GM12878 (cell line): ENCODE results near the gene AMBRA1.

Experiments
- EZH2 ChIP-seq: IDR thresholded peaks from 2 replicates; pipeline ENCODE4 v1.6.1; 2012; ENCODE audit warnings: low read depth, mild to moderate bottlenecking, control low read depth, inconsistent platforms, low read length, borderline replicate concordance; ENCODE audit not compliant: control insufficient read depth
- MAX ChIP-seq: IDR thresholded peaks from 2 replicates; pipeline ENCODE4 v1.6.1; 2012; ENCODE audit warnings: low read depth, low read length, improper control_type of control experiment
- NFYA ChIP-seq: IDR thresholded peaks from 2 replicates; pipeline ENCODE4 v1.6.1; 2011; ENCODE audit warnings: low read depth, mild to moderate bottlenecking, low read length, improper control_type of control experiment, borderline replicate concordance
- POLR2AphosphoS5 ChIP-seq: IDR thresholded peaks from 2 replicates; pipeline ENCODE4 v1.6.1; 2011; ENCODE audit warnings: mild to moderate bottlenecking, low read length, inconsistent platforms
- RAD51 ChIP-seq: fragments of 450-650 bp; IDR thresholded peaks from 2 replicates; pipeline ENCODE4 v1.6.1; 2016; ENCODE audit warnings: moderate library complexity, mild to moderate bottlenecking, inconsistent platforms
- TF ChIP-seq, protein P1 (sequence below), 3 experiments: IDR thresholded peaks in 2 of 3; conservative IDR thresholded peaks in 1 of 3; 2 replicates each; pipeline ENCODE4 v1.5.1; 2011; ENCODE audit warnings: low read depth in 3 of 3, low read length in 3 of 3, mild to moderate bottlenecking in 3 of 3, control low read depth in 2 of 3, moderate library complexity in 2 of 3, inconsistent platforms in 1 of 3, mixed read lengths in 1 of 3; ENCODE audit not compliant: control insufficient read depth in 2 of 3, insufficient read depth in 1 of 3; ENCODE audit errors: extremely low read depth in 1 of 3
- TF ChIP-seq, protein P2 (sequence below): fragments of 450-650 bp; IDR thresholded peaks from 2 replicates; pipeline ENCODE4 v1.6.1; 2017; ENCODE audit warnings: antibody characterized with exemption, mild to moderate bottlenecking, moderate library complexity

DNA sequence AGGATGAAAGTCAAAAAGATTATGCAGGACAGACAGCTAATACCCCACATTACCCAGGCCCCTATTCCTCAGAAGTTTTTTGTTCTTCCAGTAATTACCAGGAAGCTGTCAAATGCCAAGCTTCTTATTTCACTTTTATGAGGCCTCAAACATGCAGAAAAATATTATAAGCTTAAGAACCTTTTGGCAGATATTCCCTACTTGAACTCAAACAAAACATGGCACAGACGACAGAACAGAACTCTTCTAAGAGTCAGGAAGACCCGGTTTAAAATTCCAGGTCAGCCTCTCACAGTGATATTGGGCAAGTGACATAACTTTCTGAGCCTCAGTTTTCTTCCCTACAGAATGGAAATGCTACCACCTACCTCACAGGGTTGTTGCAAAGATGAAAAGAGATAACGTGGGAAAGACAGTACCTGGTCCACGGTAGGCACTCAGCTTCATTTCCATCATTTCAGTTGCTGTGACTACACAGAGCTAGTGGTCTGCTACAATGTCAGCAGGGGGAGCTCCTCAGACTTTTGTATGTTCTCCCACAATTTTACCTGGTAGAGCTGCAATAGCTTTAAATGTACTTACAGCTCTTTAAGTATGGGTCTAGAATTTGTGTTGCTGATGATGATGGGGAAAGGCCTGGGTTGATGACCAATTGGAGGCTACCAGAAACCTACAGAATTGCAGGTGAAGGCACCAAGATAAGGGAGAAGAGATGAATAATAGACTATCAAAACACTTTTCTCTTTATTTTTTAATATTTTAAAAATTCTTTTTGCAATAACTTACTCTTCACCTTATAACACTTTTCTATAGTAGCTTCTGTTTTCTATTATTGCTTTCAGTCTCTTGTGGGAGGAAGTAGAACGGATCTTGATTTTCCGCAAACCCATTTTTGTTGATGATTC, 103.9 kb downstream of the AMBRA1 start:
- TF ChIP-seq, protein P1, sequence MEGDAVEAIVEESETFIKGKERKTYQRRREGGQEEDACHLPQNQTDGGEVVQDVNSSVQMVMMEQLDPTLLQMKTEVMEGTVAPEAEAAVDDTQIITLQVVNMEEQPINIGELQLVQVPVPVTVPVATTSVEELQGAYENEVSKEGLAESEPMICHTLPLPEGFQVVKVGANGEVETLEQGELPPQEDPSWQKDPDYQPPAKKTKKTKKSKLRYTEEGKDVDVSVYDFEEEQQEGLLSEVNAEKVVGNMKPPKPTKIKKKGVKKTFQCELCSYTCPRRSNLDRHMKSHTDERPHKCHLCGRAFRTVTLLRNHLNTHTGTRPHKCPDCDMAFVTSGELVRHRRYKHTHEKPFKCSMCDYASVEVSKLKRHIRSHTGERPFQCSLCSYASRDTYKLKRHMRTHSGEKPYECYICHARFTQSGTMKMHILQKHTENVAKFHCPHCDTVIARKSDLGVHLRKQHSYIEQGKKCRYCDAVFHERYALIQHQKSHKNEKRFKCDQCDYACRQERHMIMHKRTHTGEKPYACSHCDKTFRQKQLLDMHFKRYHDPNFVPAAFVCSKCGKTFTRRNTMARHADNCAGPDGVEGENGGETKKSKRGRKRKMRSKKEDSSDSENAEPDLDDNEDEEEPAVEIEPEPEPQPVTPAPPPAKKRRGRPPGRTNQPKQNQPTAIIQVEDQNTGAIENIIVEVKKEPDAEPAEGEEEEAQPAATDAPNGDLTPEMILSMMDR (IDR thresholded peaks at IDR 0.05 in 2 of 3, conservative IDR thresholded peaks at IDR 0.05 in 1 of 3; ENCODE audit: control insufficient read depth in 2 of 3, extremely low read depth in 1 of 3, insufficient read depth in 1 of 3, low read depth in 3 of 3, low read length in 3 of 3) = peak; percentile 68 to 80 (median 68)
- TF ChIP-seq MAX (no peak), NFYA (no peak), EZH2 (no peak), POLR2AphosphoS5 (no peak), RAD51 (no peak)
- TF ChIP-seq, protein P2, sequence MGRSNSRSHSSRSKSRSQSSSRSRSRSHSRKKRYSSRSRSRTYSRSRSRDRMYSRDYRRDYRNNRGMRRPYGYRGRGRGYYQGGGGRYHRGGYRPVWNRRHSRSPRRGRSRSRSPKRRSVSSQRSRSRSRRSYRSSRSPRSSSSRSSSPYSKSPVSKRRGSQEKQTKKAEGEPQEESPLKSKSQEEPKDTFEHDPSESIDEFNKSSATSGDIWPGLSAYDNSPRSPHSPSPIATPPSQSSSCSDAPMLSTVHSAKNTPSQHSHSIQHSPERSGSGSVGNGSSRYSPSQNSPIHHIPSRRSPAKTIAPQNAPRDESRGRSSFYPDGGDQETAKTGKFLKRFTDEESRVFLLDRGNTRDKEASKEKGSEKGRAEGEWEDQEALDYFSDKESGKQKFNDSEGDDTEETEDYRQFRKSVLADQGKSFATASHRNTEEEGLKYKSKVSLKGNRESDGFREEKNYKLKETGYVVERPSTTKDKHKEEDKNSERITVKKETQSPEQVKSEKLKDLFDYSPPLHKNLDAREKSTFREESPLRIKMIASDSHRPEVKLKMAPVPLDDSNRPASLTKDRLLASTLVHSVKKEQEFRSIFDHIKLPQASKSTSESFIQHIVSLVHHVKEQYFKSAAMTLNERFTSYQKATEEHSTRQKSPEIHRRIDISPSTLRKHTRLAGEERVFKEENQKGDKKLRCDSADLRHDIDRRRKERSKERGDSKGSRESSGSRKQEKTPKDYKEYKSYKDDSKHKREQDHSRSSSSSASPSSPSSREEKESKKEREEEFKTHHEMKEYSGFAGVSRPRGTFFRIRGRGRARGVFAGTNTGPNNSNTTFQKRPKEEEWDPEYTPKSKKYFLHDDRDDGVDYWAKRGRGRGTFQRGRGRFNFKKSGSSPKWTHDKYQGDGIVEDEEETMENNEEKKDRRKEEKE = no peak
